ENCODE results near the gene TSKS.

DNA sequence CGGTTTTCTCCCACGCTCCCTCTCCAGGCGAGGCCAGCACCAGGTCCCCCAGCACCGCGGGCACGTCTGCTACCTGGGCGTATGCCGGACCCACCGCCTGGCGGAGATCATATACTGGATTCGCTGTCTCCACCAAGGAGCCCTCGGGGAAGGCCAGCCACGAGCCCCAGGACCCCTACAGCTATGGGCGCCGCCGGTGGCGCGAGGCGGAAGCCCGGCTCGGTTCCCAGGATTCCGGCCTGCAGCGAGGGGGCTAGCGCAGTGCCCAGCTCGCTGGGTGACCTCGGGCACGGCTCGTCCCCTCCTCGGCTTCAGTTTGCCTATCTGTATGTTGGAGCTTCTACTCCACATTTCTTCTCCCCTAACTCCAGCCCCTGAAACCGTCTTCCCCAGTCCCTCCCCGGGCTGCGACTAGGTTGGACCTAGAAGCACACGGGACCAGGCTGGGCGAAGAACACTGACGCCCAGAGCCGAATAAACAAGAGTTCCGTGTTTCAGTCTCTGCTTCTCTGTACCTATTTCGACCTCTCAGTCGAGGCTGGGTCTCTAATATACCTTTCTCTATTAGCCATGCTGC lies 72.9 kb downstream of the TSKS start:
- TF ChIP-seq CEBPB (IDR thresholded peaks at IDR 0.05): no peak
- TF ChIP-seq, protein P1, sequence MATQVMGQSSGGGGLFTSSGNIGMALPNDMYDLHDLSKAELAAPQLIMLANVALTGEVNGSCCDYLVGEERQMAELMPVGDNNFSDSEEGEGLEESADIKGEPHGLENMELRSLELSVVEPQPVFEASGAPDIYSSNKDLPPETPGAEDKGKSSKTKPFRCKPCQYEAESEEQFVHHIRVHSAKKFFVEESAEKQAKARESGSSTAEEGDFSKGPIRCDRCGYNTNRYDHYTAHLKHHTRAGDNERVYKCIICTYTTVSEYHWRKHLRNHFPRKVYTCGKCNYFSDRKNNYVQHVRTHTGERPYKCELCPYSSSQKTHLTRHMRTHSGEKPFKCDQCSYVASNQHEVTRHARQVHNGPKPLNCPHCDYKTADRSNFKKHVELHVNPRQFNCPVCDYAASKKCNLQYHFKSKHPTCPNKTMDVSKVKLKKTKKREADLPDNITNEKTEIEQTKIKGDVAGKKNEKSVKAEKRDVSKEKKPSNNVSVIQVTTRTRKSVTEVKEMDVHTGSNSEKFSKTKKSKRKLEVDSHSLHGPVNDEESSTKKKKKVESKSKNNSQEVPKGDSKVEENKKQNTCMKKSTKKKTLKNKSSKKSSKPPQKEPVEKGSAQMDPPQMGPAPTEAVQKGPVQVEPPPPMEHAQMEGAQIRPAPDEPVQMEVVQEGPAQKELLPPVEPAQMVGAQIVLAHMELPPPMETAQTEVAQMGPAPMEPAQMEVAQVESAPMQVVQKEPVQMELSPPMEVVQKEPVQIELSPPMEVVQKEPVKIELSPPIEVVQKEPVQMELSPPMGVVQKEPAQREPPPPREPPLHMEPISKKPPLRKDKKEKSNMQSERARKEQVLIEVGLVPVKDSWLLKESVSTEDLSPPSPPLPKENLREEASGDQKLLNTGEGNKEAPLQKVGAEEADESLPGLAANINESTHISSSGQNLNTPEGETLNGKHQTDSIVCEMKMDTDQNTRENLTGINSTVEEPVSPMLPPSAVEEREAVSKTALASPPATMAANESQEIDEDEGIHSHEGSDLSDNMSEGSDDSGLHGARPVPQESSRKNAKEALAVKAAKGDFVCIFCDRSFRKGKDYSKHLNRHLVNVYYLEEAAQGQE (IDR thresholded peaks at IDR 0.05; ENCODE audit: low read depth): no peak
- TF ChIP-seq TAF1 (IDR thresholded peaks at IDR 0.05; ENCODE audit: low read depth): no peak
- TF ChIP-seq EP300 (IDR thresholded peaks at IDR 0.05; ENCODE audit: borderline replicate concordance): no peak
- no peak for TF ChIP-seq TEAD4 (IDR thresholded peaks at IDR 0.05)
- TF ChIP-seq YY1 (IDR thresholded peaks at IDR 0.05; ENCODE audit: low read depth): no peak
- TF ChIP-seq RAD21 (IDR thresholded peaks at IDR 0.05; ENCODE audit: low read depth): no peak
- no peak for TF ChIP-seq FOXM1 (IDR thresholded peaks at IDR 0.05; ENCODE audit: borderline replicate concordance, low read depth)
- TF ChIP-seq, protein P2, sequence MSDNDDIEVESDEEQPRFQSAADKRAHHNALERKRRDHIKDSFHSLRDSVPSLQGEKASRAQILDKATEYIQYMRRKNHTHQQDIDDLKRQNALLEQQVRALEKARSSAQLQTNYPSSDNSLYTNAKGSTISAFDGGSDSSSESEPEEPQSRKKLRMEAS (IDR thresholded peaks at IDR 0.05): no peak
- TF ChIP-seq ZBTB7A (IDR thresholded peaks at IDR 0.05; ENCODE audit: low read depth): no peak
- TF ChIP-seq EGR1 (IDR thresholded peaks at IDR 0.05): no peak
